HG03342 (cell line): Measurements from ENCODE around the gene DLG2.
"Not testable (repeated sequence)": the region's sequence is repeated elsewhere in the genome, so short reads cannot be mapped to it uniquely, and the experiment has no call there.

ENCODE experiments used
- ATAC-seq: cut with Tn5 transposase; IDR thresholded peaks from one replicate; pipeline ENCODE4 v1.9.1; 2021; ENCODE audit warnings: mild to moderate bottlenecking, moderate library complexity; ENCODE audit not compliant: unreplicated experiment

The DLG2 gene

GRCh38 chr11:84316866-84317555, 1310.1 kb downstream of the DLG2 start:
- ATAC-seq = no peak

- ATAC-seq = no peak
Observed at GRCh38 chr11:84313830-84314359, 1313.2 kb downstream of the DLG2 start.

DNA sequence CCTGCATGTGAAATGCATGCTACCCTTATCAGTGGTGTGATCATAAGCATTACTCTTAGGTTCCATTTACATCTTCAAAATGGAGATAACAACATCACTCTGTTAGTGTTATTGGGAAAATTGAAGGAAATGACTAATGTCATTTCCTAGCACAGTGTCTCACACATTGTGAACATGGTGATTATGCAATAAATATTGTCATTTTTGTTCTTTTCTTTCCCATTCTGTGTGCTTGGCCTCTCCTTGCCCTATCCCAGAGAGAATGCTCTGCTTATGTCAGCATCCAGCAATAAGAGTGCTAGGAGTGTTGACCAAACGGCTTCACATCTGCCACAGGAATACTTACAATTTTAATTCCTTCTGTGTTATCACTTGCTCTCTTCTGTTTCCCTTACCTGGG, 1316.9 kb downstream of the DLG2 start:
- no peak for ATAC-seq

GRCh38 chr11:84308491-84308890, 1318.7 kb downstream of the DLG2 start:
- not testable (repeated sequence) for ATAC-seq

- ATAC-seq = no peak
Observed at GRCh38 chr11:84300092-84300491, 1327.1 kb downstream of the DLG2 start.

DNA sequence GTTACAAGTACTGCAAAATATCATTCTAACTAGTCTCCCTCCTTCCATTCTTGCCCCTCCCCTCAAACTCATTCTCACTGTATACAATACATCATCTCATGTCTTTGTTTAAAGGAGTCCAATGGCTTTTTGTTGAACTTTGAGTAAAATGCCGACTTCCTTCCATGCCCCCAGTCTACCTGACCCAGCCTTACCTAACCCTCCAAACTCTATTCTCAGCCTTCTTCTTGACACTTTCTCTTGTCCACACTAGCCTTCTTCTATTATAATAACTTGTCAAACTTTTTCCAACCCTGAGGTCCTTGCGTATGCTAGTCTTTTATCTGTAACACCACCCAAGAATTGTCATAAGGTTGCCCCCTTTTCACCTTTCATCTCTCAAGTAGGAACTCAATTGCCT, 1329.6 kb downstream of the DLG2 start:
- no peak for ATAC-seq

DNA sequence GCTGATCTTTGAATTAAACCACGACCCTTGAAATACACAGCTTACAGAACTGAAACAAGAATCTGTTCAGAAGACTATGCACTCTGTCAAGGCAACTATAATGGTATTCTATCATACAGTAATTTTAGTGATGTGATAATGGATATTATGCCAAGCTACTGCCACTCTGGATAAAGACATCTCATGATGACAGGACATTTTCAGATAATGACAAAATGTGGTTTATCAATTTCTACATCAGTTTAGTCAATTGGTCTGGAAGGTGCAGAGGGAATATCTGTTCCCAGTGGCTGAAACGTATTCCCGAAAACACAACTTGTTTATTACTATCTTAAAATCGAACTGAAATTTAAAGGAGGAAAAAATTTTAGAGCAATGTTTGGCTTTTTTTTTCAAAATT, 1331.3 kb downstream of the DLG2 start:
- ATAC-seq = no peak

- no peak for ATAC-seq
Observed at GRCh38 chr11:84292955-84293354, 1334.2 kb downstream of the DLG2 start.

DNA sequence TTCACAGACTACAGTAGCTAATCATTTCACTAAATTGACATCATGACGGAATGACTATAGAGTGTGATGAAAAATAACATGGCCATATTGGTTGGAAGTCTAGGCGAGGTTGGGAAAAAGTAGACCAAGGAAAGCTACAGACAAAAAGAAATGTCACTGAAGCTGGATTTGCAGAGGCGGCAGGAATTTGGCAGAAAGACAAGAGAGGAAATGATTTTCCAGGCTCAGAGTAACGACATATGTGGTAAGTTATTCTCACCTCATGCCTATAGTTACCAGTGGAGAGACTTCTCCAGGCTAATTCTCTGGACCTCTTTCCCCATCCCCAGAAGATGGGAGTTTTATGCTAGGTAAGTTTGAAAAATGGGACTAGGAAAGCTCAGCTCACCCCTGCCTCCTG, 1335.1 kb downstream of the DLG2 start:
- no peak for ATAC-seq

DNA sequence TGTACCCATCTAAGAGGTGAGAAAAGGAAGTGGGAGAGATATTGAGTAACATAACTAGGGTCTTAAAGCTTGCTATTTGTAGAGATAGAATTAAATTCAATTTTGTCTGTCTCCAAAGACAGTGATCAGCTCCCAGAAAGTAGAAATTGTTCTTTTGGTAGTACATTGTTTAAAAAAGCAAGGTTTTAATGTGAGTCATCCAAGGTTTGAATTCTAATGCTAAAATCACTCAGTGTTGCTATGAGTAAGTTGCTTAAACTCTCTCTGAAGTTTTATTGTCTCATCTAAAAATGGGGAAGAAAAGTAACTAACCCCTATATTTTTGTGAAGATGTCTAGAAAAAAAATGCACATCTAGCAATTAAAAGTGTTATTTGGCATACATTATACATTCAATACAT, 1336.5 kb downstream of the DLG2 start:
- ATAC-seq = no peak

GRCh38 chr11:84289381-84289906, 1337.7 kb downstream of the DLG2 start:
- peak; percentile 99 for ATAC-seq

DNA sequence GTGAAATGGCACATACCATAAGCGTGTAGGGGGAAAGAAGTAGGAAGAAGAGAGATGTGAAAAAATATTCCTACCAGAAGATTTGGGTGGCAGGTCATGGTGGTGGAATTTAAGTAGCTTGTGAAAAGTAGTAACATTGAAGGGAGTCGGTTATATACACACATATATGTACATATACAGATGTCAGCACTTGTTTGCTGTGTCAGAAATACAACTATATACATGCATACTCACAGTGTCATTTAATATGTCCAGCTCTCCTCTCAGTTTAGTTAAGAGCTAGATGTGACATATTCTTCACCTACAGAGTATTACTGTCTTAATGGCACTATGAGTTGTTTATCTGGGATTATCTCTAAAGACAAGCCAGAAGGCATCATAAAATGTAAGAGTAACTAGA, 1353.6 kb downstream of the DLG2 start:
- ATAC-seq = no peak

GRCh38 chr11:84270466-84270865, 1356.7 kb downstream of the DLG2 start:
- ATAC-seq = no peak

- ATAC-seq = no peak
Observed at GRCh38 chr11:84264066-84264465, 1363.1 kb downstream of the DLG2 start.

DNA sequence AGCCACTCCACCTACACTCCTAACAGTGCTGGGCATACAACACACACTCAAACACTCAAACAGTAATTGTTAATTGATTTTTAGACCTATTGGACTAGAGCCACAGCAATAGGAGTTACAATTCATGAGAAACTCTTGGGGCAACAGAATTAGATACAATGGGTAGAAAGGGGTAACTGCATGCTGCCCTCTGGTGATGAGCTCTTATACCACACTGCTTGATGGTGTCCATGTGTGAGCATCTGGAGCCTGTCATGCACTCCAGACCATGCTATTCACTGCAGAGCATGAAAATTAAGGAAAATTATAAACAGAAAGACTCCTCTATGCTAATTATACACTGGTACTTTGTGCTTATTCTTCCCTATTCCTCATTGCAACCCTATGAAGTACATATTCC, 1365.4 kb downstream of the DLG2 start:
- no peak for ATAC-seq

DNA sequence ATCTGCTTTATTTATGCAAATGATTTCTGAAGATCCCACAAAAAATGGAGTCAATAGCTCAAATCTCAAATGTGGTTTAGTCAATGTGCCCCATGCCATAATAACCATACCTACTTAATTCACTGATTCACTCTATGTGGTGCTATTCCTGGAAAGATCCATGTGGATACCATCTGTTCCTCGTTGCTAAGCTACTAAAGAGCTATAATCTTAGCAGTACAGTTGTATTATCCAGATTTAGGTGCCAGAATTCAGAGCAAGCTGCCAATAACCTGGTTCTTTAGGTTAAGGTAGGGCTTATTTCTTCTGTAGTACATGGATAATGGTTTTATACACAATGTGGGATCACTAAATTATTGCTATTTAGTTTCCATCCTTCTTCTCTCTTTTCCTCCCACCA, 1366.3 kb downstream of the DLG2 start:
- ATAC-seq = no peak

GRCh38 chr11:84256618-84257017, 1370.5 kb downstream of the DLG2 start:
- ATAC-seq = no peak

DNA sequence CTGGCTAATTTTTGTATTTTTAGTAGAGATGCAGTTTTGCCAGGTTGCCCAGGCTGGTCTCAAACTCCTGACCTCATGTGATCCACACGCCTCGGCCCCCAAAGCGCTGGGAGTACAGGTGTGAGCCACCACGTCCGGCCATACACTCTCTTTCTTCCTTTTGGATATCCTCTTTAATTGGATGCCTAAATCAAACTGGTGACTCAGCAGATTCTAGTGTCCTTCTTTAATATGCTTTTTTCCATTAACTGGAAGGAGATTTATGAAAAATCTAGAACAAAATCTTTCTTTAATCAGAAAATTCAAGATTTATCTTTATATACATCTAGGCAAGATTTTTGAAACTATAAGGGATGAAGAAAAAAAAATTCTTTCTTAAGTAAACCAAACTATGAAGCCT, 1371.7 kb downstream of the DLG2 start:
- ATAC-seq = no peak

DNA sequence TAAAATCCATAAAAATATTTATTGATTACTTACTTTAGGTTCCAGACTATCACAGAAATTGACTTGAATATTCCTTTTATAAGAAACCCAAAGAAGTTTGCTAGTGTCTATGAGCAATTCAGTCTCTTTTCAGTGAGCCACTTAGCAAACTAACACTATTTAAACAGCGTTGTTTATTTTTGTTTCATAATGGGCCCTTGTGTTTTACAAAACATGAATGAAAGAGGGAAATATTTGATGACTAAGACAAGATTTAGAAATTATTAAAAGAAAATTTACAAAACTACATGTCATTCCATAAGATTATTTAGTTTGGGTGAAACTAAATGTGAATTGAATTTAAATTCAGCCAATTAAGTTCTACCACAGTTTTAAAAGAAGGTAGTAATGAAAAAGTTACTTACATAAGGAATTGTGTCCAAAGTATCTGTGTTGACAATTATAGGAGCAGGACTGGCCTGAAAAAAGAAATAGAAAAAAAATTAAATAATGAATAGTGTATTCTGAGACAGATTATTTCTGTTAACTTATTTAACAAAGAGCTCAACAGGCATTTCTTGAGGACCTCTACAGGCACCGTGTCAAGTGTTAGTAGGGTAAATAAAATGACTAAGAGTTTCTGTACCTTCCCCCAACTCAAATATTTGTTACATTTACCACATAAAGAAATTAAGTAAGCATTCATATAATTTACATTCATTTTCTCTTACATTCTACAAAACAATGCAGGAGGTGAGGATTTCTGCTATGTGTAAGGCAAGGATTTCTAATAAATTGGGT, 1376.1 kb downstream of the DLG2 start:
- no peak for ATAC-seq

- peak; percentile 80 for ATAC-seq
Observed at GRCh38 chr11:84249344-84250135, 1377.6 kb downstream of the DLG2 start.

GRCh38 chr11:84247926-84248325, 1379.2 kb downstream of the DLG2 start:
- ATAC-seq = no peak
